AG08396 (cell line): ENCODE data around the gene MACO1.
A peak's percentile ranks its signal among the peaks of the same experiment; 100 is the strongest.
"Not testable (repeated sequence)": the region's sequence is repeated elsewhere in the genome, so short reads cannot be mapped to it uniquely, and the experiment has no call there.

ENCODE experiments used
- DNase-seq: peaks from one replicate; pipeline ENCODE4 v3.0.0; 2012; ENCODE audit warnings: low spot score, mixed read lengths

Gene MACO1

DNA sequence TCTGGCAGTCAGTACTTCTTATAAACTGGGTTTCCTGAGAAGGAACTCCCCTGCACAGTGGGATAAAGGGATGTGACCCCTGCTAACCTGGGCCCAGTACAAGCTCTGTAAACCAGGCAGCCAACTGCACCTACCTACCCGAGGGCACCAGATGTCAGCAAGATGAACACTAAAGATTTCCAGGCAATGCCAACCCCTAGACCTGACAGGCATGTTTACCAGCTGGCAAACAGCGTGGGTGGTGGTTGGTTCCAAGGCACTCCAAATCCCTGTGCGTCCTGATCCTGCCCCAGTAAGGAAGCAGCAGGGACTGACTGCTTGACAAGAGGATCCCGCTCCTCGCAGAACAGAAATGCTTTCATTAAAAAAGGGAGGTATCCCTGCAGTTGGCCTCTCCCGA lies 7.5 kb upstream of the MACO1 start:
- DNase-seq, result not testable (repeated sequence)

DNA sequence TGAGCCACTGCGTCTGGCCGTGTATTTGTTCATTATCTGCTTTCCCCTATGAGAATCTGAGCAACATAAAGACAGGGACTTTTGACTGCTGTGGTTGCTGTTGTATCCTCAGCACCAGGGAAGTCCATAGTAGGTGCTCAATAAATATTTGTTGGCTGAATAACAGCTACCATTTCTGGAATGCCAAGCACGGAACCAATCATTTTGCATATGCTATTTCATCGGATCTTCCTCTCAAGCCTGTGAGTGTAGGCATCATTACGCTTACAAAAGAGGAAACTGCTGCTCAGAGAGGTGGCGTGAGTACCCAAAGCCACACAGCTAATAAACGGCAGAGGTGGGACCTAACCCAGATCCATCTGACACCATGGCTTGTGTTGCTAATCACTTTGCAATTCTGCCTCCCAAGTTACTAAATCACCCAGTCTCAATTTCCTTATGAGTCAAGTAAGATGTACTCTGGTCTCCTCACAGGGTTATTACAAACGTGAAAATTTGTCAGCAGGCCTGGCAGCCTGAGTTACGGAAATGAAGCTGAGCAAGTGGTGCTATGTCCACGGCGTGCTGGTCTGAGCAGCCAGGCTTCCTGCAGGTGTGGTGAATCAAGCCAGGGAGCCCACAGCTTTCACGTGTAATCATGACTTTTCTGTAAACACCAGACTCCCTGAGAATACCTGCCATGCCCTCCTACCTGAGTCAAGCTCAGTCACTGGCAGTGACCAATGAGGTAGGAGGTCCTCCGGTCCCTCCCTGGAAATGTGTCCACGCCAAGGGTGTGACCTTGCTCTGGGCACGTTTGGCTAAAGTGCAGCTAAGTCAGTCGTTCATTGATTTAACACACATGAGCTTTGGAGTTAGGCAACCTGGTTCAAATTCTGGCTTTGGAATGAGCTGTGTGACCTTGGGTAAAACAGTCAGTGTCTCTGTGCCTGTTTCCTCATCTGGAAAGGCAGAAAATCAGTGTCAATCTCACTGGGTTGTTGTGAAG lies 5.3 kb upstream of the MACO1 start:
- DNase-seq, result no peak

DNA sequence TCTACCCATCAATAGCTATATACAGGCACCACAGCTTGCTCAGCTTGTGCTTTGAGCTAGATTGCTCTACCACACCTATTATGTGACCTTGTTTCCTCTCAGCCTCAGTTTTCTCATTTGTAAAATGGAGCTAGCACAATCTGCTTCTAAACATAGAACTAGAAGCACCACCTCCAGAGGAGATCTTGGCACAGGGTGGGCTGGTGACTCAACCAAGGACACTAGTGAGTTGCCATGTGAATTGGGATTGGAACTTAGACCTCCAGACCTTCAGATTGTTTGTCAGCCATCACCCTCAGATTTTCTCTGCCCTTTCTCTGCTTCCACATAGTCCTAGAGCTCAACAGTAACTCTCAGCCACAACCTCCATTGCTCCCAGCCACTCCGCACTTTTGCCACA lies 3.0 kb upstream of the MACO1 start:
- DNase-seq, result no peak

DNA sequence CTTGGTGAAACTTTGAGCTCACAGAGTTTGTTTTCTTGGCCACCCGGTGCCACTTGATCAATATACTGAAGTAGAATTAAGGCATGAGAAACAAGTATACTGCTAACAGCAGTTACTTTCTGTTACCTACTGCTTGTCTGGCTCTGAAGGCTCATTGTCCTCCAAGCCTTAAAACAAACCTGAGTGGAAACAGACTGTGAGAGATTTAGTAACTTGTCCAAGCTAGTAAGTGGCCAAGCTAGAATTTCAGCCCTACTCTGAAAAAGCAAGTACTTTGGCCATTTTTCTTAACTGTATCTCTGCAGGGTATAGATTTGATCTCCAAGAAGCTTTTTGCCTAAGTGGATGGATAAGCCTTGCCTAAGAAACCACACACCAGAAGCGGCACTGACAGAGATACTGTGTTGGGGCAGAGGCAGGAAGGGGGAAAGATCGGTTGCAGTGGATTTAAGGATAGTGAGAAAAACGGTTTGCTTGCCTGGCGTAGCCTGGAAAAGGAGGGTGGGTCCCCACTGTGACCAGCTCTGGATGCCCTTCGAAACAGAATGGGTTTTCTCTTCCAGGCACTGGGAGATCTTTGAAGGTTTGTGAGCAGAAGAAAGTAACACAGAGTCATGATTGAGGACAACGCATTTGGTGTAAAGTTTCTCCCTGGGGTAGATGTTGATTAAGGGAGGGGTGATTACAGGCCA lies 2.1 kb upstream of the MACO1 start:
- DNase-seq, result no peak

DNA sequence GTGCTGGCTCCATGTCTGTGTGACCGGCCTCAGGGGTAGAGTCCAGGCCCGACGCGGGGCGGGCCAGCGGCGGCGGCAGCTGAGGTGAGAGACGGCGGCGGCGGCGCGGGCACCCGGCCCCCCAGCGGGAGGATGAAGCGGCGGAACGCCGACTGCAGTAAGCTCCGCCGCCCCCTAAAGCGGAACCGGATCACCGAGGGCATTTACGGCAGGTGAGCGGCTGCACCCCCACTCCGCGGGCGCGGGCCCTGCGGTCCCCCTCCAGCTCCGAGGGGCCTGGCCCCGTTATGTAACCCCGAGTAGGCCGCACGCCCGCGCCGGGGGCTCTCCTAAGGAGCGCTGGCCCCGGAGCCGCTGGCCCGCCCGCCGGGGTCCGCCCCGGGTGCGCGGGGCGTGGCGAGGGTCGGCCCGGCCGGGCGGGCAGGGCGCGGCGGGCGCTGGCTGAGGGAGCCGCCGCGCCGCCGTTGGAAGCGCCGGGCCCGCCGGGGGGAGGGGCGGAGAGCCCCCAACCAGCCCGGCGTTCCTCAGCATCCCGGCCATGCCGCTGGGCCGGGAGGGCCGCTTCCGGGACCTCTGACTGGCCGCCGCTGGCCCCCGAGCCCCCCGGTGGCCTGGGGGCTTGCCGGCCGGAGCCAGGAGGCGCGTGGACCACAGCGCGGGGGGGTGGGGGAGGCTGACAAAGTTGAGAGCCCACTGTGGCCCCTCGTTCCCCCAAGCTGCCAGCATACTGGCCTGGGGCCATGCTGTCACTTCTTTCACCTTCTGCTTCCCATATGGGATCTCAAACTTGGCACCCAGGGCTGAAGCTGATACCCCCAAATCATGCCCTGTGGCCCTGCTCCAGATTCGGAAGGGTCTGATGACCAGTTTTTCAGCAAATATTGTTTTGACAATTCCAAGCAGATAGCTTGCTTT lies 527 bp downstream of the MACO1 start:
- no peak for DNase-seq

DNA sequence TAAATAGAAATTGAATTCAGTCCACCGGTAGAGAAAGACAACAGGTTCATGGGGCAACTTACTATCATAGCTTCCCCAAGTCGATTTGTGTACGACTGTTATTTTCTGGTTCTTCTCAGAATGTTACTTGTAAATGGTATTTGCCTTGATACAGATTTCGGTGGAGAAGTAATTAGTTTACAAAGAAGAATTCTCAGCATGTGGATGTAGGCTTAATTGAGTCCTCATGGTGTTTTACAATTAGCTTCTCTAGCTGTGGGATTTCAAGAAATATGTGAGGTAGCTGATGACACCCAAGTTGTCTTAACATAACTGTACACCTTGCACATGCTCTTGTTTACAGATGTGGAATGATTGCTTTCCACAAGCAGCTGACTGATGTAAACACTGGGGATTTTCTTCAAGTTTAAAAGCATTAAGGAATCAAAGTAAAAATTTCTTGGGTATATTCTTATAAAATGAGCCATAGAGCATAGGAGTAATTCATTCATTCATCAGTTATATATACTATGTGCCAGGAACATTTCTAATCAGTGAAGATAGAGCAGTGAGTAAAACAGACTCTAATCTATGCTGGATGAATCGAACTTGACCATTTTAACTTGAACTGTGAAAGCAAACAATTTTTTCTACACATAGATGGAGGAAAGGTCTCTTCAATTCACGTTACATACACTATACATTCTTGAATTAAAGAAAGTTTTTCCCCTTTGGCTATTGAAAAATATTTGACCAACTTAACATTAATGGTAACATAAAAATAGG lies 1.4 kb downstream of the MACO1 start:
- DNase-seq, result no peak

DNA sequence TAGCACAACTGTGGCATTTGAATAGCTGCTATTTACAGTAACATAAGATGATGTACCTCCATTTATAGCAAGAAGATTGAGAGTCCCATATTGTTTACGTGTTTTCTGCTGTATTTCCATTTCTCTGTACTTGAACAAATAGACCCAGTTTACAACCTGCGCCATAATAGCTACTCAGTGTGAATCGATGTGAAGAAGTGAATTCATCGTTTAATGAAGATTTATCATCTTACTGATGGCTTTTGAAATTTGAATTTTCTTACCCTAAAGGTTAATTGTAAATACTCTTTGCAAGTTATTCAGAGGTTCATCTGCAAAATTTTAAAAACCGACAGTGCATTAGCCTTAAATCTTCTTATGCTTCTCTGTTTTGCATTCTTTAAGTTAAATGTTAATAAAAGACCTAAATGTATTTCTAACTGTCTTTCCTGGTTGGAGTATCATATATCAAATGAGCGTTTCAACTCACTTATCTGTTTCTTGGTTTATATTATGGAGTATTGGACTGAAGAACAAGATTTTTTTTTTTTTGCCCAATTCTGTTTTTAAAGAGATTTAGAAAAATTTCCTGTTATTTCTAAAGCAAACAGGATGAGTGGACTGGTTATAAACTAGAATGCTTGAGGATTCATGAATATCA lies 2.2 kb downstream of the MACO1 start:
- no peak for DNase-seq

DNA sequence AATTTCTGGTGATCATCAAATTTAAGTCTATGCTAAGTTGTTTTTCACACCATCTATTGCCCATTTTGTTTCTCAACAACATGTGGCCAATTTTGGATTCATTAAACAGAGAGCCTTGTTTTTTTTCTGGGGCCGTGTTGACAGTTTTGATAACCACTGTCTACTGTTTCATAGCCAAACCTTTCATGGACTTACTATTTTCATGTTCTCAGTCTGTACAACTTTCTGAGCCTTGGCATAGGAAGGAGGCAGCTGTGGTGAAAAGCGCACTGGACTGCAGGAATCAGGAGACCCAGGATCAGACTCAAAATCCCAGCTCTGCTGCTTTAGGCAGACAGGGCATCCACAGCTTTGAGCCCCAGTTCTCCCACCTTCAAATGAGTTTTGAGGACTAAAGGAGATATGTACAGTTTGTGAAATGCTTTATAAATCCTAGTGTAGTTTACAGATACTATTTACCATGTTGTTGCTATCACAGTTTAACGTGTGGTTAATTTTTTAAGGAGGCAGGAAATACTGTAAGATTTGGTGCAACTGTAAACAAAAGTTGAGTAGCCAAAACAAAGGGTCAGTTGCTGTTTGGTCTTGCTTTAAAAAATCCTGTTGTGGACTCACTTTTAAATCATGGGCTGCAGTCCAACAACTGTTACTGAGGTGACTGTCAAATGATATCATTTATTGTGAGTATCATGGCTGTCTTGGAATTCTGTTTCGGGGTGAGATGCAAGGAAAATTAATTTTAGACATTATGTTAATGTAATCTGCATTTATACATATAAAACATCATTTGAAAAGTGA lies 2.9 kb downstream of the MACO1 start:
- DNase-seq, result peak; percentile 10

DNA sequence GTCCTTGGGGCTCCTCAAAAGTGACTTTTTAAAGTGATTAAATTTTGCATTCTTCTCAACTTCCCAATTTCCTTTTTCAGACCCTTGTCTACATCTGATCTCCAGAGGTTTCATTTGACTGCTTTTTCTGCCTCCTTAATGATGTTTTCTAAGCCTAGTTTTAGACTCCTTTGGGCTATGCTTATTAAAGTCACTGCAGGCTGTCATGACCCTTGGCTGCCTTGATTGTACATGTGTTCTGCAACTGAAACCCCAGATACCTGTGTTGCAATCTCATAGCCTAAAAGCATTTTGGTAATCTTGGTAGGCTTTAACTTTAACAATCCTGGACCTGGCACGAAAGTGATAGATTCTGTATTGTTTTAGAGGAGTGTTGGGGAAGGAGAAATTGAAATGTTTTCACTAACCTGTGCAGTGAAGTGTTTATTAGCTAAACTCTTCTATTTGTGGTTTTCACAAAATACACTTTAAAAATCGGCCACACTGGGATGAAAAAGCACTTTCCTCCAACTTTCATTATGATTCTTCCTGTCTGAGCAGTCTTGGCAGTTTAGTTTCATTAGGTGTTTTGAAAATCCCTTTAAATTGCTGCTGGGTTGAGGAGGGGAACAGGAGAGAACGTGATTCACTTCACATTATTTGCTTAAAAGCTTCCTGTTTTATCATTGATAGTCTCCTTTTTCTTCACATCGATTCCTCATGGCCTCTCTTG lies 4.9 kb downstream of the MACO1 start:
- no peak for DNase-seq

DNA sequence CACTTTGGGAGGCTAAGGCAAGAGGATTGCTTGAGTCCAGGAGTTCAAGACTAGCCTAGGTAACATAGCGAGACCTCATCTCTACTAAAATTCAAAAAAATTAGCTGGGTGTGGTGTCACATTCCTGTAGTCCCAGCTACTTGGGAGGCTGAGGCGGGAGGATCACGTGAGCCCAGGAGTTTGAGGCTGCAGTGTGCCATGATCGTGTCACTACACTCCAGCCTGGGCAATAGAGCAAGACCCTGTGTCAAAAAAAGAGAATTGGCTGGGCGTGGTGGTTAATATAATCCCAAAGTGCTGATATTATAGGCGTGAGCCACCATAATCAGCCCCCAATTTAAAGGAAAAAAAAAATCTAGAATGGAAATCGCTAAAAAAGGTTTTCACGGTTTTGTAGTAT lies 7.0 kb downstream of the MACO1 start:
- DNase-seq, result no peak

DNA sequence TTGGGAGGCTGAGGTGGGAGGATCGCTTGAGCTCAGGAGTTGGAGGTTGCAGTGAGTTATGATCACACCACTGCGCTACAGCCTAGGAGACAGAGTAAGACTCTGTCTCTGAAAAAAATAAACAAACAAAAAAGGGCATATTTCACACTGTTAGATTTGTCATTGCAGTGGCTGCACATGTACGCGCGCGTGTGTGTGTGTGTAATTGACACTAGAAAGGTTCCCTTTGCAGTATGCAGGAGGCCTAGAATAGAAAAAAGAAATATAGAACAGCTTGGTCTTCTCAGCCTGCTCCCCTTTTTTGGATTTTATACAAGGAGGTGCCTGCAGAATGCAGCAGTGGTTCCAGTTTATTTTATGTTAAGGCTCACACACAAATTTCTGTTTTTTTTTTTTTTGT lies 8.6 kb downstream of the MACO1 start:
- DNase-seq, result no peak

DNA sequence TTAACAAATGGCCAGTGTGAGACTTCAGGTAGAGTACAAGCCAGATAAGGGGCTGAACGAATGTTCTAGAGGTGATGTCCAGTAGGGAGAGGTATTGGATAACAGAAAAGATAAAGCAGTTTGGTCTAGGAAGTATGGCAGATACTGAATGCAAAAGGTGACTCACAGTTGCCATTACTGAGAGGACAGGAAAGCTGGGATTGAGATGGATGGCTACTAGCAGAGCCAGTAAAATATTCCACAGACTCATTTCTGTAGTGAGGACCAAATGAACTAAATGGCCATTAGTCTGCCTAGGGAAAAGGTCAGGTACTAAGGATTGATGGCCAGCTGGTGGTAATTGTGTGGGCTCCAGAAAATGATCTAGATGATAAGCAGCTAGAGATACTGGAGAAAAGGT lies 11.5 kb downstream of the MACO1 start:
- peak; percentile 12 for DNase-seq

DNA sequence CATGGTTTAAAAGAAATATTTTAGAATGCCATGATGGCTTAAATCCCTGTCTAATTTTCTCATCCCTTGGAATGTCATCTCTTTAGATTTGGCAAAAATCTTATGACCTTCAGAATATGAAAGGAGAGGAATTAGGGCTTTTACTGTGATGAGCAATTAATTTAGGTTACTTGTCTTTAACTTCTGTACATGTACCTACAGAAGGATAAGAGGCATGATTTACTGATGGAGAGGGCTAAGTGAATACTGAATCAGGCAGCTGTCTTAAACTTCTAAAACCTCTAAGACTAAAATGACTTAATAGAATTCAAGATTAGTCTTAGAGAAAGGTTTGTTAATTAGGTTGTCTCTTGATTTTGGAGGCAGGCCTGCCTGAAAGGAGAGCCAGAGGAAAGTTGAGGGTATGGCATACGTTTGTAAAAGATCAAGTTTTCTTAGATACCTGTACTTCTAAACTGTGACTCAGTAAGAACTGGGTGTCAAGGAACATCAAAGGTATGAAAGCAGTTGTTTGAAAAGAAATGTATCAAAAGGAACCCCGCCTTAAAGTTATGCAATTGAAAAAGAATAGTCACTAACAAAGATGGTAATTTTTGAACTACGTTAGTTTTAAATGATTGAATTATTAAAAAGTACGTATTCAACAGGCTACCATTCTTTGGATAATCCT lies 12.5 kb downstream of the MACO1 start:
- DNase-seq, result no peak

DNA sequence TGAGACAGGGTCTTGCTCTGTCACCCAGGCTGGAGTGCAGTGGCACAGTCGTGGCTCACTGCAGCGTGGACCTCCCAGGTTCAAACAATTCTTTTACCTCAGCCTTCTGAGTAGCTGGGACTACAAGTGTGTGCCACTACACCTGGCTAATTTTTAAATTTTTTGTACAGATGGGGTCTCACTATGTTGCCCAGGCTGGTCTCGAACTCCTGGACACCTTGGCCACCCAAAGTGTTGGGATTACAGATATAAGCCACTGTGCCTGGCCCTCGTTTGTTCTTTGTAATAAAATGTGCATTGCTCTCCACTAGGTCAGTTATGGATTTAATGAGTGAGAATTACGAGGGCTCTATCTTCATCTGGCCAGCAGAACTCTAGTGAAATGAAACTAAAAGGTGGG lies 13.9 kb downstream of the MACO1 start:
- not testable (repeated sequence) for DNase-seq

DNA sequence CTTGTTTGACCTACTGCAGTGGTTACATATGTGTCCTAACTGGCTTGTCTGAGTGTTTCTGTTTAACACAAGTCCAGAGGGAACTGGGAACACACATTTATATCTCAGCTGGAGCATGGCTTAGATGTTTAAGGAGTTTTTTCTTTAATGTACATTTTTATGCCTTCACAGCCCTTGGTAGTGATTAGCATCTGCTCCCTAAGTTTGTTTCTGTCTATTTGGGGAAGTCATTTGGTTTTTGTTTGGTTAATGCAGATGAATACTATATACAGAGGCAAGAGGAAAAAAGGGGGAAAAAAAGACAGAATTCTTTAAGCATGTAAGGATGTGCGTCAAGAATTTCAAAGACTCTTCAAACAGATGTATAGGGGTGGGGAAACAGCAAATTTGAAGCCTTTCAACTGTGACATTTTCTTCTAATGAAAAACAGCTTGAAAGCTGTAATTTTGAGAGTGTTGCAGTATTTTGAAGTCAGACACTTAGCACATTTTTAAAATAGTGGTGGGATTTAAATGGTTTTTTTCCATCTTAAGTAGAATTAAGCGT lies 15.4 kb downstream of the MACO1 start:
- no peak for DNase-seq

DNA sequence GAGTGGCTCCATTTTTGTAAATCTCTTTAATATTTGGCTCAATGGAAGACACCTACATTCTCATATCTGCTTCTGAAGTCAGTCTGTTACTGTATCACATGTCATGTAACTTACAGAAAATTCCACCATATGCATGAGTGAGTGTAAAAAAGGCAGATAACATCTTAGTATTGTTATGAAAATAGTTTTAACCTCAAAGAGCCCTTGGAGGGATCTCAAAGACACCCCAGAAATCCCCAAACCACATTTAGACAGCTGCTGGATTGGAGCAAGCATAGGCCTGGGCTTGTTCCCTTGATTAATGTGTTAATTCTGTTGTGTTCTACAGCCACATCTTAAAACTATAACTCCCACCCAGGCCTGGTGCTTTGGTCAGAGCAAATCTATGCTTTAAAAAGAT lies 16.9 kb downstream of the MACO1 start:
- DNase-seq, result no peak

DNA sequence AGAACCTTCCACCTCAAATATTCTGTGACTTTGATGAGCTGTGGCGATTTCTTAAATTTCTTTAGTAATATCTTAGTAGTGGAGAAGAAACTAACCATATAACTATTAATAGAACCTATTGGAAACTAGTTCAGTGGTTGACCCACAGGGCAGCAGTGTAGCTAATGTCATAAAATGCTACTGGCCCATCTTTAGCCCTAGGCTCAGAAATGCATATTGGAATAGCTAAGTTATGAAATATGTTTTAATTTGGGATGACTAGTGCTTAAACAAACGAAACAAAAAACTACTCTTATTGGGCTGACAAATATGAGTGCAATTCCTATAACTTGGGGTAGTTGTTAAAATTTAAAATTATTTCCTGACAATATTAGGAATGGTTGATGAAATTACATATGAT lies 20.2 kb downstream of the MACO1 start:
- no peak for DNase-seq

DNA sequence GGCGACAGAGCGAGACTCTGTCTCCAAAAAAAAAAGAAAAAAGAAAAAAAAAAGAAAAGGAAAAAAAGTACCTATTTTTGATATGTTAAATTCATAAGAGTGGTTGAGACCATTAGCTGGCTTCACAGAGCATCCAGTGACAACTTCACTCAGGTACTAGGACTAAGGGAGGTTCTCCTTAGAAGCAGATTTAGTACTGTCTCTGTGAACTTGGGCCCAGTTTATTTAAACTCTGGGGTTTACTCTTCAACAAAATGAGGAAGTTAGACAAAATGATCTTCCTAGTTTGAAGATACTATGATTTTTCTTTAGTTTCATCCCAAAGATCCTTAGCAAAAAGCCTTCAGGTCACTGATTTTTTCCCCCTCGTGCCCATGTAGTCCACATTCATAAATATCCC lies 21.2 kb downstream of the MACO1 start:
- DNase-seq, result no peak

DNA sequence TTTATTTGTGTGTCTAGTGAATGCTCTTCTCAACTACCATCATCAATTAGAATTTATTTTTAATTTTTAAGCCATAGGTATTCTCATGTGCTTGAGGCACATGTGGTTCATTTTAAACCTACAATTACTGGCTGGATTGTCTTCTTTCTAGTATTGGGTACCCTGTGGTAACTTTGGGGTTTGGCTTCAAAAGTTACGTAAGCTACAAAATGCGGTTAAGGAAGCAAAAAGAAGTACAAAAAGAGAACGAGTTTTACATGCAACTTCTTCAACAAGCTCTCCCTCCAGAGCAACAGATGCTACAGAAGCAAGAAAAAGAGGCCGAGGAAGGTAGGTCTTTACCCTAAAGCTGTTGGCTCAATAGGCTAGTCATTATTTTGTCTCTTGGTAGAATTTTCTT lies 25.8 kb downstream of the MACO1 start:
- DNase-seq, result no peak
